ENCODE data around the gene ZBTB43.

DNA sequence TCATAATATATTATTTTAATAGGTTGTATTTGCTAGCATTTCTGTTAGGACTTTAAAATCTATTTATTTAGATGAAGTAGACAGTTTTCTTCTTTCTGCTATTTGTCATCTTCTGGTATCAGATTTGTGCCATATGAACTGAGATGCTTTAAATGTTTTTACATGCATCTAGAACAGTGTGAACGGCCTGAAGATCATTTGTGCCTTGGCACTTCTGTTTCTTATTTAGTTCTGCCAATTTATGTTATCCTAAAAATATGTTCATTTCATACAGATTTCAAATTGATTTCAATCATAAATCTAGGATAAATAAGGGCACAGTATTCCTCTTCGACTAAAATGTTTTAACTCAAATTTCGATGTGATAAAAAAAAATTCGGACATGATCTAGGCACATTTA lies 71.7 kb downstream of the ZBTB43 start:
- TF ChIP-seq POLR2A (IDR thresholded peaks at IDR 0.05) = no peak
- TF ChIP-seq, protein P1, sequence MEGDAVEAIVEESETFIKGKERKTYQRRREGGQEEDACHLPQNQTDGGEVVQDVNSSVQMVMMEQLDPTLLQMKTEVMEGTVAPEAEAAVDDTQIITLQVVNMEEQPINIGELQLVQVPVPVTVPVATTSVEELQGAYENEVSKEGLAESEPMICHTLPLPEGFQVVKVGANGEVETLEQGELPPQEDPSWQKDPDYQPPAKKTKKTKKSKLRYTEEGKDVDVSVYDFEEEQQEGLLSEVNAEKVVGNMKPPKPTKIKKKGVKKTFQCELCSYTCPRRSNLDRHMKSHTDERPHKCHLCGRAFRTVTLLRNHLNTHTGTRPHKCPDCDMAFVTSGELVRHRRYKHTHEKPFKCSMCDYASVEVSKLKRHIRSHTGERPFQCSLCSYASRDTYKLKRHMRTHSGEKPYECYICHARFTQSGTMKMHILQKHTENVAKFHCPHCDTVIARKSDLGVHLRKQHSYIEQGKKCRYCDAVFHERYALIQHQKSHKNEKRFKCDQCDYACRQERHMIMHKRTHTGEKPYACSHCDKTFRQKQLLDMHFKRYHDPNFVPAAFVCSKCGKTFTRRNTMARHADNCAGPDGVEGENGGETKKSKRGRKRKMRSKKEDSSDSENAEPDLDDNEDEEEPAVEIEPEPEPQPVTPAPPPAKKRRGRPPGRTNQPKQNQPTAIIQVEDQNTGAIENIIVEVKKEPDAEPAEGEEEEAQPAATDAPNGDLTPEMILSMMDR (IDR thresholded peaks at IDR 0.05) = no peak

All from thyroid gland (tissue), 4 donors.